Measurements from ENCODE around the gene TRIM65. TPM values are rescaled to one million over a fixed set of nuclear protein-coding genes. Genes with fewer than 3 reads are reported as not detected.
A peak's percentile ranks its signal among the peaks of the same experiment; 100 is the strongest.

The TRIM65 gene
- total RNA-seq, 2 experiments from 2014 or later, result 9.9 to 11.7 TPM

DNA sequence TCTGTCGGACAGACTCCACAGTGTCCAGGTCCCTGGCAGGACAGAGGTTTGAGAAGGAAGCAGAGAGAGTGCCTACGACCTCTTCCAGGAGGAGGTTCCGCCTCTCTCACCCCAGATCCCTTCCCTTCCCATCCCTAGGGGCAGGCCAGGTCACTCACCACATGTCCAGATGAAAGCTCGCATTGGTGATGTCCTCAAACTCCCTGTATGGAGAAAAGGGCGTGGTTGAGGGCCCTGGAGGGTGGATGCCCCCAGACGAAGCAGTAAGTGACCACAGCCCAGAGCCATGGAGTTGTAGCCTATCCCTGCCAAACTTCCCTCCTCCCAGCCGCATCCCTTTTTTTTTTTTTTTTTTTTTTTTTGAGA is 56.0 kb downstream of the TRIM65 start:
- peak overlapping the region; percentile 56 for H3K4me3 Mint-ChIP-seq
- H3K9me3 Mint-ChIP-seq, result no peaks in the 10 kb centered on the region
- no peak for ATAC-seq (ENCODE audit: poor library complexity)
- H3K9me3 ChIP-seq (ENCODE audit: control insufficient read depth in 1 of 2, insufficient read depth in 1 of 2, low read length in 2 of 2), result no peaks in the 10 kb centered on the region
- H3K27ac Mint-ChIP-seq, result no peak overlapping the region
- no peak overlapping the region for H3K4me3 ChIP-seq (ENCODE audit: low read length)
- H3K4me1 Mint-ChIP-seq (ENCODE audit: low read depth), result peaks cover 16% of the 10 kb centered on the region
- no peaks in the 10 kb centered on the region for H3K27me3 Mint-ChIP-seq
- no peak overlapping the region for H3K27ac ChIP-seq (ENCODE audit: low read depth in 1 of 2, low read length in 2 of 2)
- TF ChIP-seq, protein P1, sequence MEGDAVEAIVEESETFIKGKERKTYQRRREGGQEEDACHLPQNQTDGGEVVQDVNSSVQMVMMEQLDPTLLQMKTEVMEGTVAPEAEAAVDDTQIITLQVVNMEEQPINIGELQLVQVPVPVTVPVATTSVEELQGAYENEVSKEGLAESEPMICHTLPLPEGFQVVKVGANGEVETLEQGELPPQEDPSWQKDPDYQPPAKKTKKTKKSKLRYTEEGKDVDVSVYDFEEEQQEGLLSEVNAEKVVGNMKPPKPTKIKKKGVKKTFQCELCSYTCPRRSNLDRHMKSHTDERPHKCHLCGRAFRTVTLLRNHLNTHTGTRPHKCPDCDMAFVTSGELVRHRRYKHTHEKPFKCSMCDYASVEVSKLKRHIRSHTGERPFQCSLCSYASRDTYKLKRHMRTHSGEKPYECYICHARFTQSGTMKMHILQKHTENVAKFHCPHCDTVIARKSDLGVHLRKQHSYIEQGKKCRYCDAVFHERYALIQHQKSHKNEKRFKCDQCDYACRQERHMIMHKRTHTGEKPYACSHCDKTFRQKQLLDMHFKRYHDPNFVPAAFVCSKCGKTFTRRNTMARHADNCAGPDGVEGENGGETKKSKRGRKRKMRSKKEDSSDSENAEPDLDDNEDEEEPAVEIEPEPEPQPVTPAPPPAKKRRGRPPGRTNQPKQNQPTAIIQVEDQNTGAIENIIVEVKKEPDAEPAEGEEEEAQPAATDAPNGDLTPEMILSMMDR (IDR thresholded peaks at IDR 0.05), result no peak
- CTCF ChIA-PET, result no interaction called here
- intact Hi-C loops (cut with DNase I, micrococcal nuclease), result loop anchor here in 1 of 2 experiments (5.0 kb wide), 1 partner anchor 37 kb away; the partner anchor contains the start of gene TRIM47
- H3K4me1 ChIP-seq (ENCODE audit: insufficient read depth, low read length), result peaks cover 63% of the 10 kb centered on the region
- H3K36me3 ChIP-seq (ENCODE audit: insufficient read depth, low read length), result peaks cover 51% of the 10 kb centered on the region
- peaks cover 62% of the 10 kb centered on the region for H3K36me3 Mint-ChIP-seq (ENCODE audit: low read depth)
- H3K27me3 ChIP-seq (ENCODE audit: control insufficient read depth in 1 of 2, insufficient read depth in 2 of 2, low read length in 2 of 2), result no peaks in the 10 kb centered on the region
- POLR2A ChIA-PET, result interaction anchor here (0.8 to 1.8 kb wide), 3 partner anchors 14 to 61 kb away, joined by 3 to 8 read pairs (median 3); partner anchors contain the start of gene WBP2
- DNase-seq, result no peak

DNA sequence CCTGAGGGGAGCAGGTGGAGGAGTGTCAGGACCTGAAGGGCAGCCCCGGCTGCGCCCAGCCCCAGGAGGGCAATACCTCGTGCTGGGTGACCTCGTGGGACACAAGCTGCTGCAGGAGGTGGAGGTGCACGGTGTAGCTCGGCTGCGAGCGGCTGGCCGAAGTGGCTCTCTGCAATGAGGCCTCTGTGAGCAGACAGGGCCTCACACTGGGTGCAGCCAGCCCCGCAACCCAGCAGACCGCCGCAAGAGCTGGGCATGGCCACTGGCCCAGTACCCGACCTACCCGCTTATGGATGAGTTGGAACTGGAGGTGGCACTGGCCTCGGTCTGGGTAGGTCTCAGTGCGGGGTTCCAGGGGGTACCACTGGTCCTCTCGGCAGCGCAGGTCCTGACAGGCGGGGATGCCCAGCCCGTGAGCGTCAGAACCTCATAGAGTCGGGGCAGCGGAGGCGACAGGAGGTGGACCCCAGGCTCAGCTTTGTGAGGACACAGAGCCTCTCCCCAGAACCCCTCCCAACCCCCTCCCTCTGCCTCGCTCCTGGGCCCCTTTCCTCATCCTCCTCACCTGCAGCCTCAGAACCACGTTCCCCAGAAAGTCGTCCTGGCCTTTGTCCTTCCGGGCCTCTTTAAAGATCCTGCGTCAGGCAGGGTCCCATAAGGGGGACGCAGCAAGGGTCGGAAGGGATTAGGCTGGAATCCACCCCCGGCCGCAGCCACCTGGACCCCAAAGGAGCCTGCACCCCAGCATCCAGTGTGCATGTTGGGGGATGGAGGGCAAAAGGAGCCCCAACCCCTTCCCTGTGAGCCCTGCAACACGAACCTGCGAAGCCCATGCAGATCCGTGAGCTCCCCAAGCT is 56.6 kb downstream of the TRIM65 start:
- H3K4me3 Mint-ChIP-seq, result no peak overlapping the region
- CTCF ChIA-PET, result no interaction called here
- no peak overlapping the region for H3K27ac ChIP-seq (ENCODE audit: low read depth in 1 of 2, low read length in 2 of 2)

More for the DNA sequence above, 56.6 kb downstream of the TRIM65 start:
- TF ChIP-seq, protein P1 (IDR thresholded peaks at IDR 0.05), result no peak
- no peak overlapping the region for H3K4me3 ChIP-seq (ENCODE audit: low read length)
- no peaks in the 10 kb centered on the region for H3K9me3 ChIP-seq (ENCODE audit: control insufficient read depth in 1 of 2, insufficient read depth in 1 of 2, low read length in 2 of 2)
- Mint-ChIP-seq H3K27ac (no peak overlapping the region), H3K36me3 (ENCODE audit: low read depth) (peaks cover 60% of the 10 kb centered on the region), H3K4me1 (ENCODE audit: low read depth) (peaks cover 10% of the 10 kb centered on the region), H3K27me3 (no peaks in the 10 kb centered on the region), H3K9me3 (no peaks in the 10 kb centered on the region)
- intact Hi-C loops (cut with DNase I, micrococcal nuclease), result loop anchor here in 1 of 2 experiments (5.0 kb wide), 1 partner anchor 37 kb away; the partner anchor contains the start of gene TRIM47
- POLR2A ChIA-PET, result interaction anchor here (0.6 to 2.4 kb wide), 5 partner anchors 15 to 60 kb away, joined by 3 to 8 read pairs (median 3); partner anchors contain the start of gene WBP2
- H3K4me1 ChIP-seq (ENCODE audit: insufficient read depth, low read length), result peaks cover 63% of the 10 kb centered on the region
- DNase-seq, result no peak
- no peaks in the 10 kb centered on the region for H3K27me3 ChIP-seq (ENCODE audit: control insufficient read depth in 1 of 2, insufficient read depth in 2 of 2, low read length in 2 of 2)
- peaks cover 55% of the 10 kb centered on the region for H3K36me3 ChIP-seq (ENCODE audit: insufficient read depth, low read length)
- ATAC-seq (ENCODE audit: poor library complexity), result no peak

Other genes with a start within 250 kb of the TRIM65 start
- 10 to 100 TPM; 16.4 to 17.7 TPM for gene RECQL5, start 229.8 kb downstream of the TRIM65 start, total RNA-seq
- 100 to 1,000 TPM; 209 to 227 TPM for gene SAP30BP, start 229.6 kb downstream of the TRIM65 start, total RNA-seq
- 1 to 10 TPM in 1 of 2 experiments, under 1 TPM in 1; 0.81 to 1.3 TPM for gene ITGB4, start 175.5 kb downstream of the TRIM65 start, total RNA-seq
- gene GALK1, start 131.8 kb downstream of the TRIM65 start, total RNA-seq, result 1 to 10 TPM; 5.9 to 6.0 TPM
- gene UNK, start 112.1 kb downstream of the TRIM65 start, total RNA-seq, result 10 to 100 TPM; 33.7 to 36.1 TPM
- gene UNC13D, start 52.5 kb downstream of the TRIM65 start, total RNA-seq, result 100 to 1,000 TPM; 110 to 112 TPM
- 100 to 1,000 TPM in 1 of 2 experiments, 10 to 100 TPM in 1; 98.5 to 114 TPM for gene WBP2, start 41.6 kb downstream of the TRIM65 start, total RNA-seq
- gene TRIM47, start 18.4 kb downstream of the TRIM65 start, total RNA-seq, result 1 to 10 TPM; 2.3 to 2.8 TPM
- 100 to 1,000 TPM; 146 to 147 TPM for gene MRPL38, start 7.9 kb upstream of the TRIM65 start, total RNA-seq
- 10 to 100 TPM; 21.2 to 23.9 TPM for gene FBF1, start 44.1 kb upstream of the TRIM65 start, total RNA-seq
- gene ACOX1, start 82.2 kb upstream of the TRIM65 start, total RNA-seq, result 10 to 100 TPM; 14.5 to 17.9 TPM
- gene TEN1, start 82.3 kb upstream of the TRIM65 start, total RNA-seq, result 10 to 100 TPM; 13.0 to 13.8 TPM
- 1 to 10 TPM; 3.9 to 4.9 TPM for gene CDK3, start 103.9 kb upstream of the TRIM65 start, total RNA-seq
- gene EVPL, start 130.4 kb upstream of the TRIM65 start, total RNA-seq, result under 1 TPM; 0.14 to 0.38 TPM
- 100 to 1,000 TPM; 106 to 108 TPM for gene SRP68, start 175.6 kb upstream of the TRIM65 start, total RNA-seq
- gene GALR2, start 177.8 kb upstream of the TRIM65 start, total RNA-seq, result 1 to 10 TPM in 1 of 2 experiments, under 1 TPM in 1; 0.59 to 1.0 TPM
- under 1 TPM; 0.69 to 0.98 TPM for gene ZACN, start 182.2 kb upstream of the TRIM65 start, total RNA-seq
- 10 to 100 TPM; 88.1 to 90.6 TPM for gene EXOC7, start 206.8 kb upstream of the TRIM65 start, total RNA-seq
- gene FOXJ1, start 244.3 kb upstream of the TRIM65 start, total RNA-seq, result under 1 TPM; 0.63 to 0.89 TPM